GM10266 (cell line): ENCODE data around the gene NWD2.
"Not testable (repeated sequence)": the region's sequence is repeated elsewhere in the genome, so short reads cannot be mapped to it uniquely, and the experiment has no call there.

Experiments
- DNase-seq: peaks from one replicate; pipeline ENCODE4 v3.0.0; 2012; ENCODE audit errors: extremely low spot score
- TF ChIP-seq, protein P1 (sequence below): IDR thresholded peaks from 2 replicates; pipeline ENCODE4 v1.5.1; 2012; ENCODE audit warnings: mild to moderate bottlenecking, low read depth; ENCODE audit not compliant: control insufficient read depth, insufficient read depth; ENCODE audit errors: missing control alignments

Gene NWD2

DNA sequence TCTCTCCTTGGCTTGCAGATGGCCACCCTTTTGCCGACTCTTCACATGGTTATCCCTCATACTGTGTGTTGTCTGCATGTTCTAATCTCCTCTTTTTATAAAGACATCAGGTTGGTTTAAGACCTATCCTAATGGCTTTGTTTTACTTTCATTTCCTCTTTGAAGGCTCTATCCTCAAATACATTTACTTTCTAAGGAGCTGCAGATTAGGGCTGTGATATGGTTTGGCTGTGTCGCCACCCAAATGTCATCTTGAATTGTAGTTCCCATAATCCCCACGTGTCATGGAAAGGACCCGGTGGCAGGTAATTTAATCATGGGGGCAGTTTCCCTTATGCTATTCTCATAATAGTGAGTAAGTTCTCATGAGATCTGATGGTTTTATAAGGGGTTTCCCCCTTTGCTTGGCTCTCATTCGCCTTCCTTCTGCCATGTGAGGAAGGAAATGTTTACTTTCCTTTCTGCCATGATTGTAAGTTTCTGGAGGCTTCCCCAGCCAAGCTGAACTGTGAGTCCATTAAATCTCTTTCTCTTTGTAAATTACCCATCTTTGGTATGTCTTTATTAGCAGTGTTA lies 237.1 kb downstream of the NWD2 start:
- TF ChIP-seq, protein P1, sequence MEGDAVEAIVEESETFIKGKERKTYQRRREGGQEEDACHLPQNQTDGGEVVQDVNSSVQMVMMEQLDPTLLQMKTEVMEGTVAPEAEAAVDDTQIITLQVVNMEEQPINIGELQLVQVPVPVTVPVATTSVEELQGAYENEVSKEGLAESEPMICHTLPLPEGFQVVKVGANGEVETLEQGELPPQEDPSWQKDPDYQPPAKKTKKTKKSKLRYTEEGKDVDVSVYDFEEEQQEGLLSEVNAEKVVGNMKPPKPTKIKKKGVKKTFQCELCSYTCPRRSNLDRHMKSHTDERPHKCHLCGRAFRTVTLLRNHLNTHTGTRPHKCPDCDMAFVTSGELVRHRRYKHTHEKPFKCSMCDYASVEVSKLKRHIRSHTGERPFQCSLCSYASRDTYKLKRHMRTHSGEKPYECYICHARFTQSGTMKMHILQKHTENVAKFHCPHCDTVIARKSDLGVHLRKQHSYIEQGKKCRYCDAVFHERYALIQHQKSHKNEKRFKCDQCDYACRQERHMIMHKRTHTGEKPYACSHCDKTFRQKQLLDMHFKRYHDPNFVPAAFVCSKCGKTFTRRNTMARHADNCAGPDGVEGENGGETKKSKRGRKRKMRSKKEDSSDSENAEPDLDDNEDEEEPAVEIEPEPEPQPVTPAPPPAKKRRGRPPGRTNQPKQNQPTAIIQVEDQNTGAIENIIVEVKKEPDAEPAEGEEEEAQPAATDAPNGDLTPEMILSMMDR = no peak
- DNase-seq = no peak

DNA sequence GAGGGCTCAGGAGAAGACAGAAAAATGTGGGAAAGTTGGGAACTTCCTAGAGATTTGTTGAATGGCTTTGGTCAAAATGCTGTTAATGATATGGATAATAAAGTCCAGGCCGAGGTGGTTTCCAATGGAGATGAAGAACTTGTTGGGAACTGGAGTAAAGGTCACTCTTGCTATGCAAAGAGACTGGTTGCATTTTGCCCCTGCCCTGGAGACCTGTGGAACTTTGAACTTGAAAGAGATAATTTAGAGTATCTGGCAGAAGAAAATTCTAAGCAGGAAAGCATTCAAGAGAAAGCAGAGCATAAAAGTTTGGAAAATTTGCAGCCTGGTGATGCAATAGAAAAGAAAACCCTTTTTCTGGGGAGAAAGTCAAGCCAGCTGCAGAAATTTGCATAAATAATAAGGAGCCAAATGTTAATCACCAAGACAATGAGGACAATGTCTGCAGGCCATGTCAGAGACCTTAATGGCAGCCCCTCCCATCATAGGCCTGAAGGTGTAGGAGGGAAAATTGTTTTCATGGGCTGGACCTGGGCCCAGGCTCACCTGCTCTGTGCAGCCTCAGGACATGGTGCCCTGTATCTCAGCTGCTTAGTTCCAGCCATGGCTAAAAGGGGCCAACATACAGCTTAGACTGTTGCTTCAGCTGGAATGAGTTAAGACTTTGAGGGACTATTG lies 237.8 kb downstream of the NWD2 start:
- TF ChIP-seq, protein P1 = no peak
- DNase-seq = no peak

DNA sequence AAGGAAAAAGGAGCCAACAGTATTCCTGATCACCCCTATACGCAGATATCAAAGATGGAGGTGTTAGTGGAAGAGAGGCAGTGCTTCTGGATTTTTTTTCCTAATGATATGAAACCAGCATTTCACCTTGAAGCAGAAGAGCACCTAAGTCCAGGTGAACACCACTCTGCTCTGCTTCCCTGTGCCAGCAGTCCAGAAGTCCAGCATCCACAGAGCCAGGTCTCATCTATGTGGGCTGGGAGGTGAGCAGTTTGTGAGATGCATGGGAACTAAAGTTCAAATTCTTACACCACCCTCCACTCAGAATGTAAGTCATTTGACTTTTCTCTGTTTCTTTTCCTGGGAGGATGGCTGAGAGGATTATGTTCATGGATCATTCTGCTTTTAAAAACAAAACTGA lies 239.1 kb downstream of the NWD2 start:
- DNase-seq = no peak
- TF ChIP-seq, protein P1 = no peak

DNA sequence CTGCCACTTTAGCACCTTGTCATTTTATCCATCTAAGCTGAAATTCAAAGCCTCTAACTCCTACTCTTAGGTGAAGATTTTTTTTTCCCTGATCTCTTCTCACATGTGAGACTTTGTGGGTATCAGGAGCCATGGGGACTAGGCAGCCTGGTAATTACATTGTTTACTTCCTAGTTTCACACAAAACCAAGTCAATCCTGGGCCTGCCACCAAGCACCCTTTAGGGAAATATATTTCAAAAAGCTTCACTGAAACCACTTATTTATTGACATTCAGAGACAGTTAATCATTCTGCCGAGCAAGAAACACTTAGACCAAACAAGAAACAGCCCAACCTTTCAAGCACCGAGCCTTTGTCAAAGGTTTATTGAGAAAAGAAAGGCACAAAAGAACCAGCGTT lies 241.6 kb downstream of the NWD2 start:
- DNase-seq = no peak
- TF ChIP-seq, protein P1 = no peak

DNA sequence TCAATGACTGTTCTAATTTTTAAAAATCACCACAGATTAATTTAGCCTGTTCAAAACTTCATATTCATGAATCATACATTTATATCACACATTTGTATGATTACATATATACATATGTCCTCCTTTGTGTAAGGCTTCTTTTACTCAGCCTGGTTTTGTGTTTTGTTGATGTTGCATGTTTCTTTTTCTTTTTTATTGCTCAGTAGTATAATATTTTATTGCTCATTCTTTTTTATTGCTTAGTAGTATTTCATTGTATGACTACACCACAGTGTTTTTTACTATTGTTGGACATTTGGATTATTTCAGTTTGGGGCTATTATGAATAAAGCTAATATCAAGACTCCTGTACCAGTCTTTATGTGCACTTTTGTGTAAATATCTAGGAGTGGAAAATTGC lies 243.1 kb downstream of the NWD2 start:
- TF ChIP-seq, protein P1 = no peak
- DNase-seq = no peak

DNA sequence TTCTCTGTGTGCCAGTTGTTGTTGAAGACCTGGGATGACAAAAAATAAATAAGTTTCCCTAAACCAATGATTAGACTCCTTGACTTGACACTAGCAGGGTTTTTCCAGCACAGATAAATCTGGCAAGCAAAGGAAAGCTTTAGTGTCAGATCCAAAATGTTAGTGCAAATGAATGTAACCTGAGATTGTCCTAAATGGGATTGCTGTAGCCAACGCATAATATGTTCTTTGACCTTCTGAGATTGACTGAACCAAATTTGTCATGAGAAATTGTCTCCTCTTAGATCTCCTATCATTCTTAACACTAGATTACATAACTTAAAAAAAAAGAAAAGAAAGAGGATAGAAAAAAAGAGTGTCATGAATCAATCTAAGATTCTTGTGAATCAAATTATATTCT lies 245.2 kb downstream of the NWD2 start:
- no peak for DNase-seq
- TF ChIP-seq, protein P1 = no peak

DNA sequence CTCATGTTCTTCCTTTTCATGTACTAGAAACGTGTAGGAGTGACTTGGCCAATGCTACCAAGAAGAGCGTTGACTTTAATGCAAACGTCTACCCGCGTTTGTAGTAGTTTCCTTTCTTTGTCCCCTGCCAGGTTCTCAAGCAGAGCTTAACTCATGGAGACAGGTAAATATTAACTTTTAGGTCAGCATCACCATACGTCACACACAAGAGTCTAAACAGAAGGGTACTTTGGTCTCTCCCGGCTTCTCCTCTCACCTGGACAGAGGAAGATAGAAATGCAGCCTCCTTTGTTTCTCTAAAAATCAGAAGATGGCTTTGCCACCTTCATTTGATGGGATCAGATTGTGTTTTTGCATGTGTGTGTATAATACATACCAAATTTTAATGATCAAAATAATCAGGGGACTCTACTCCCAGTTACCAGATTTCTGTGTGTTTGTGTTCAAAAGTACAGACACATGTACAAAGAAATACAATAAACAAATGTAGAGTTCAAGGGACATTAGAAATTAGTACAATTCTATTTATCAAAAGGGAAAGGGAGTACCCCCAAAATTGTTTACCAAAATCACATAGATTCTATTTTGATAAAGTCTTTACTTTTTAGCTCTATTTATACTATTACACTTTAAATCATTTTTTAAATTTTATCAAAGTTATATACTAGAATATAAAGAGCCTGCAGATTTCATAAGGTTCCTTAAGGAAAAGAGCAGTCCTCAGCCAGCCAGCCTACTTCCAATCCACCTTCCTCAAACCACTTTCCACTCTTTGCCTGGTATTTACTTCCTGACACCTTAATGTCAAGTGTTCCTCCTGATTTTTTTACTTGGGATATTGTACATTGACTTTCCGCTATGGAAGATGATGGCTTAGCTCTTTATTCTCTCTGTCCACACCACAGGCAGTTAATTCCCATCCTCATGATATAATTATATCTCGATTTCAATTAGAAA lies 246.1 kb downstream of the NWD2 start:
- DNase-seq = no peak
- TF ChIP-seq, protein P1 = no peak

DNA sequence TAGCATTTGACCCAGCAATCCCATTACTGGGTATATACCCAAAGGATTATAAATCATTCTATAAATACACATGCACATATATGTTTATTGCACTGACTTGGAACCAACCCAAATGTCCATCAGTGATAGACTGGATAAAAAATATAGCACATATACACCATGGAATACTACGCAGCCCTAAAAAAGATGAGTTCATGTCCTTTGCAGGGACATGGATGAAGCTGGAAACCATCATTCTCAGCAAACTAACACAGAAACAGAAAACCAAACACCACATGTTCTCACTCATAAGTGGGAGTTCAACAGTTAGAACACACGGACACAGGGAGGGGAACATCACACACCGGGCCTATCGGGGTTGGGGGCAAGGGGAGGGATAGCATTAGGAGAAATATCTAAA lies 250.8 kb downstream of the NWD2 start:
- not testable (repeated sequence) for DNase-seq
